PC-9 (cell line): Measurements from ENCODE around the gene TMEM86A.

Source experiments
- CTCF ChIP-seq: fragments of 200-600 bp; sonication (generic); conservative IDR thresholded peaks from 2 replicates; pipeline ENCODE4 v1.6.1; 2017; ENCODE audit warnings: mixed run types, antibody characterized with exemption, mild to moderate bottlenecking, moderate library complexity
- EZH2 ChIP-seq: fragments of 200-600 bp; sonication (generic); IDR thresholded peaks from 2 replicates; pipeline ENCODE4 v1.8.0; 2017; ENCODE audit warnings: antibody characterized with exemption, low read depth

DNA sequence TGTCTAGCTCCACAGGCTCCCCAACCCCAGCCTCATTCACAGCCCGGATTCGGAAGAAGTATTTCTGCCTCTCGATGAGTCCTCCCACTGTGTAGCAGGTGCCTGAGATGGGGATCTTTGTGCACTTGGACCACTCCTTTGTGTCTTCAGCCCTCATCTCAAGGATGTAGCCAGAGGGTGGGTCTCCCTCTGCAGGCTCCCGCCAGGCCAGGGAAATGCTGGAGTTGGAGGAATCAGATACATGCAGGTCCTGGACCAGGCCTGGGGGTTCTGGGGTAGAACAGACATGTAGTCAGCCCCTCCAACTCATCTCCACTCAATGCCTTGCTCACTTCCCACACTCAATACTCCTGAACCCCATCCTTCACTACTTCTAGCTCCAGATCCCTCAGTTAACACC, 10.8 kb downstream of the TMEM86A start:
- TF ChIP-seq CTCF (no peak), EZH2 (no peak)
